Suprapubic skin (tissue), 4 donors: ENCODE data around the gene NNMT.

Experiments
- POLR2A ChIP-seq, 2 donors: fragments of 450-650 bp; IDR thresholded peaks; one replicate each; pipeline ENCODE4 v1.6.1; 2017; ENCODE audit warnings: antibody characterized with exemption in 2 of 2, mild to moderate bottlenecking in 2 of 2, moderate library complexity in 2 of 2
- POLR2AphosphoS5 ChIP-seq, 3 donors: sonication (generic); formaldehyde crosslinking; IDR thresholded peaks; one replicate each; pipeline ENCODE4 v1.6.1; 2017; ENCODE audit warnings: antibody characterized with exemption in 3 of 3
- TF ChIP-seq, protein P1 (sequence below), 2 donors: fragments of 200-600 bp in 1 of 2; fragments of 450-650 bp in 1 of 2; sonication (generic) in 1 of 2; IDR thresholded peaks; one replicate each; pipeline ENCODE4 v1.5.1; 2016 to 2019; ENCODE audit warnings: antibody characterized with exemption in 2 of 2, mild to moderate bottlenecking in 1 of 2, moderate library complexity in 1 of 2

DNA sequence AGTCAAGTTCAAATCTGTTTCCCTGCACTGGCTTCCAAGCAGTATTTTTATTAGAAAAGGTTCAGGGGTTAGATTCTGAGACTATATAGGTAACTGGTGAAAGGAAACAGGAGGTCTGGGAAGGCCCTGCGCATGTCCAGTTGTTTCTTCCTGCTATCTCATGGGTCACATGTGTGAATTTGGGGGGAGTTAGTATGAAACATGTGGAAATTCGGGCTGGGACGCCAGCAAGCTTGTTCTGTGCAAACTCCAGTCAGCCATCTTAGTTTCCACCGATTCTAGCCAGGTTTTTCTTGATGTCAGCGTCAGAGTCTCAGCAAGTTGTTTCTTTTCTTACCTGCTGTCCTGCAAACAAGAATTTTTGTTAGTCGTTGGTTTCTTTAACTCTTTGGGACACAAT, 46.8 kb downstream of the NNMT start:
- TF ChIP-seq, protein P1, sequence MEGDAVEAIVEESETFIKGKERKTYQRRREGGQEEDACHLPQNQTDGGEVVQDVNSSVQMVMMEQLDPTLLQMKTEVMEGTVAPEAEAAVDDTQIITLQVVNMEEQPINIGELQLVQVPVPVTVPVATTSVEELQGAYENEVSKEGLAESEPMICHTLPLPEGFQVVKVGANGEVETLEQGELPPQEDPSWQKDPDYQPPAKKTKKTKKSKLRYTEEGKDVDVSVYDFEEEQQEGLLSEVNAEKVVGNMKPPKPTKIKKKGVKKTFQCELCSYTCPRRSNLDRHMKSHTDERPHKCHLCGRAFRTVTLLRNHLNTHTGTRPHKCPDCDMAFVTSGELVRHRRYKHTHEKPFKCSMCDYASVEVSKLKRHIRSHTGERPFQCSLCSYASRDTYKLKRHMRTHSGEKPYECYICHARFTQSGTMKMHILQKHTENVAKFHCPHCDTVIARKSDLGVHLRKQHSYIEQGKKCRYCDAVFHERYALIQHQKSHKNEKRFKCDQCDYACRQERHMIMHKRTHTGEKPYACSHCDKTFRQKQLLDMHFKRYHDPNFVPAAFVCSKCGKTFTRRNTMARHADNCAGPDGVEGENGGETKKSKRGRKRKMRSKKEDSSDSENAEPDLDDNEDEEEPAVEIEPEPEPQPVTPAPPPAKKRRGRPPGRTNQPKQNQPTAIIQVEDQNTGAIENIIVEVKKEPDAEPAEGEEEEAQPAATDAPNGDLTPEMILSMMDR (IDR thresholded peaks at IDR 0.05) = no peak
- TF ChIP-seq POLR2A (IDR thresholded peaks at IDR 0.05) = no peak
- TF ChIP-seq POLR2AphosphoS5 (IDR thresholded peaks at IDR 0.05) = no peak
